GM19372 (cell line): ENCODE results near the gene ADAMTSL3.

Experiments
- ATAC-seq: cut with Tn5 transposase; IDR thresholded peaks from one replicate; pipeline ENCODE4 v1.9.1; 2021; ENCODE audit warnings: mild to moderate bottlenecking, low read depth, moderate library complexity; ENCODE audit not compliant: unreplicated experiment

Gene ADAMTSL3

GRCh38 chr15:83866692-83867091 is 212.8 kb downstream of the ADAMTSL3 start:
- ATAC-seq = no peak

GRCh38 chr15:83869341-83869740 is 215.4 kb downstream of the ADAMTSL3 start:
- no peak for ATAC-seq

- ATAC-seq = peak; percentile 59
These were observed 218.1 kb downstream of the ADAMTSL3 start for GRCh38 chr15:83871808-83872559.

GRCh38 chr15:83873966-83874365 is 220.0 kb downstream of the ADAMTSL3 start:
- ATAC-seq = no peak

- ATAC-seq = no peak
These were observed 226.6 kb downstream of the ADAMTSL3 start for GRCh38 chr15:83880529-83880928.

GRCh38 chr15:83881156-83881555 is 227.2 kb downstream of the ADAMTSL3 start:
- no peak for ATAC-seq

- ATAC-seq = no peak
These were observed 232.4 kb downstream of the ADAMTSL3 start for GRCh38 chr15:83886321-83886720.

- no peak for ATAC-seq
These were observed 233.5 kb downstream of the ADAMTSL3 start for GRCh38 chr15:83887404-83887803.

- ATAC-seq = no peak
These were observed 234.0 kb downstream of the ADAMTSL3 start for GRCh38 chr15:83887961-83888360.

- no peak for ATAC-seq
These were observed 236.1 kb downstream of the ADAMTSL3 start for GRCh38 chr15:83889995-83890394.

- ATAC-seq = no peak
These were observed 236.7 kb downstream of the ADAMTSL3 start for GRCh38 chr15:83890587-83890986.

GRCh38 chr15:83892498-83892897 is 238.6 kb downstream of the ADAMTSL3 start:
- no peak for ATAC-seq

- no peak for ATAC-seq
These were observed 239.4 kb downstream of the ADAMTSL3 start for GRCh38 chr15:83893308-83893707.

- no peak for ATAC-seq
These were observed 243.1 kb downstream of the ADAMTSL3 start for GRCh38 chr15:83897037-83897436.

GRCh38 chr15:83898361-83898760 is 244.4 kb downstream of the ADAMTSL3 start:
- ATAC-seq = no peak

GRCh38 chr15:83899670-83900069 is 245.7 kb downstream of the ADAMTSL3 start:
- no peak for ATAC-seq

- ATAC-seq = no peak
These were observed 250.5 kb downstream of the ADAMTSL3 start for GRCh38 chr15:83904107-83905040.

GRCh38 chr15:83905556-83906273 is 251.8 kb downstream of the ADAMTSL3 start:
- no peak for ATAC-seq

- ATAC-seq = no peak
These were observed 257.4 kb downstream of the ADAMTSL3 start for GRCh38 chr15:83911345-83911744.

- ATAC-seq = no peak
These were observed 258.4 kb downstream of the ADAMTSL3 start for GRCh38 chr15:83912343-83912742.
